ENCODE measurements around the gene ANKRD12.

DNA sequence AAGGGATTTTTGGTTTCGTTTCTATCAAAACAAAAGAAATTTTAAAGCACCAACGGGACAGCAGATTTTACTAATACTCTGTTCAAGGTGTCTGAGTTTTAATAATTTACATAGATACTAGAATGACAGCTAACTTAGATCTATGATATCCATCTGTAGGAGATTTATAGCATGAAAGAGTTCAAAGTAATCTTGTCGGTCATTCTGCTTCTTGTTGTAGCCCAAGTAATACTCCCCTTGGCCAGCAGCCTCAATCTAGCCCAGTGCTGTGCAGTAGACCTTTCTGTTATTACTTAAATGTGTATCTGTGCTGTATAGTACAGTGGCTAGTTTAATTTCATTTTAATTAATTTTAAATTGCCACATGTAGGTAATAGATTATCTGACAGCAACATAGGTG, 44.7 kb downstream of the ANKRD12 start:
- TF ChIP-seq, protein P1, sequence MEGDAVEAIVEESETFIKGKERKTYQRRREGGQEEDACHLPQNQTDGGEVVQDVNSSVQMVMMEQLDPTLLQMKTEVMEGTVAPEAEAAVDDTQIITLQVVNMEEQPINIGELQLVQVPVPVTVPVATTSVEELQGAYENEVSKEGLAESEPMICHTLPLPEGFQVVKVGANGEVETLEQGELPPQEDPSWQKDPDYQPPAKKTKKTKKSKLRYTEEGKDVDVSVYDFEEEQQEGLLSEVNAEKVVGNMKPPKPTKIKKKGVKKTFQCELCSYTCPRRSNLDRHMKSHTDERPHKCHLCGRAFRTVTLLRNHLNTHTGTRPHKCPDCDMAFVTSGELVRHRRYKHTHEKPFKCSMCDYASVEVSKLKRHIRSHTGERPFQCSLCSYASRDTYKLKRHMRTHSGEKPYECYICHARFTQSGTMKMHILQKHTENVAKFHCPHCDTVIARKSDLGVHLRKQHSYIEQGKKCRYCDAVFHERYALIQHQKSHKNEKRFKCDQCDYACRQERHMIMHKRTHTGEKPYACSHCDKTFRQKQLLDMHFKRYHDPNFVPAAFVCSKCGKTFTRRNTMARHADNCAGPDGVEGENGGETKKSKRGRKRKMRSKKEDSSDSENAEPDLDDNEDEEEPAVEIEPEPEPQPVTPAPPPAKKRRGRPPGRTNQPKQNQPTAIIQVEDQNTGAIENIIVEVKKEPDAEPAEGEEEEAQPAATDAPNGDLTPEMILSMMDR (IDR thresholded peaks at IDR 0.05), result no peak
- TF ChIP-seq POLR2AphosphoS5 (IDR thresholded peaks at IDR 0.05; ENCODE audit: insufficient read depth in 1 of 2, low read depth in 1 of 2), result no peak
